Right atrium auricular region (tissue), 2 donors: ENCODE data around the gene LUC7L2. TPM values are rescaled to one million over a fixed set of nuclear protein-coding genes. Genes with fewer than 3 reads are reported as not detected.

Source experiments
- DNase-seq: peaks from one replicate; pipeline ENCODE4 v3.0.0-alpha.2; 2019; ENCODE audit warnings: low spot score
- H3K27ac ChIP-seq, 2 donors: fragments of 200-600 bp; sonication (generic); 1 replicate in 1 of 2; 2 replicates in 1 of 2; pipeline ENCODE4 v1.5.1; 2016 to 2019
- H3K27me3 ChIP-seq, 2 donors: fragments of 200-600 bp; sonication (generic); one replicate each; pipeline versions ENCODE4 v1.5.1 to v1.6.0; 2017 to 2019
- H3K36me3 ChIP-seq: fragments of 200-600 bp; sonication (generic); one replicate; pipeline ENCODE4 v1.5.1; 2016
- H3K4me1 ChIP-seq, 2 donors: fragments of 200-600 bp; sonication (generic); one replicate each; pipeline versions ENCODE4 v1.5.1 to v1.6.0; 2017 to 2019
- H3K4me3 ChIP-seq, 2 donors: fragments of 200-600 bp; sonication (generic); 1 replicate in 1 of 2; 2 replicates in 1 of 2; pipeline ENCODE4 v1.5.1; 2017 to 2019; ENCODE audit warnings: mild to moderate bottlenecking in 1 of 2, moderate library complexity in 1 of 2
- H3K9me3 ChIP-seq, 2 donors: fragments of 200-600 bp; sonication (generic); one replicate each; pipeline ENCODE4 v1.5.1; 2019
- total RNA-seq, 2 donors: library from RNA; depleted of rRNA; stranded (reverse); fragments of >200 nt; gene quantifications; one replicate each; pipeline ENCODE4 v1.1.0, GENCODE V29; 2016
- TF ChIP-seq, protein P1 (sequence below), 2 donors: fragments of 200-600 bp; sonication (generic); IDR thresholded peaks; one replicate each; pipeline ENCODE4 v1.5.1; 2019; ENCODE audit warnings: antibody characterized with exemption in 2 of 2

Gene LUC7L2
- total RNA-seq, 2 donors from 2014 or later: 35.0 to 37.2 TPM

- TF ChIP-seq, protein P1, sequence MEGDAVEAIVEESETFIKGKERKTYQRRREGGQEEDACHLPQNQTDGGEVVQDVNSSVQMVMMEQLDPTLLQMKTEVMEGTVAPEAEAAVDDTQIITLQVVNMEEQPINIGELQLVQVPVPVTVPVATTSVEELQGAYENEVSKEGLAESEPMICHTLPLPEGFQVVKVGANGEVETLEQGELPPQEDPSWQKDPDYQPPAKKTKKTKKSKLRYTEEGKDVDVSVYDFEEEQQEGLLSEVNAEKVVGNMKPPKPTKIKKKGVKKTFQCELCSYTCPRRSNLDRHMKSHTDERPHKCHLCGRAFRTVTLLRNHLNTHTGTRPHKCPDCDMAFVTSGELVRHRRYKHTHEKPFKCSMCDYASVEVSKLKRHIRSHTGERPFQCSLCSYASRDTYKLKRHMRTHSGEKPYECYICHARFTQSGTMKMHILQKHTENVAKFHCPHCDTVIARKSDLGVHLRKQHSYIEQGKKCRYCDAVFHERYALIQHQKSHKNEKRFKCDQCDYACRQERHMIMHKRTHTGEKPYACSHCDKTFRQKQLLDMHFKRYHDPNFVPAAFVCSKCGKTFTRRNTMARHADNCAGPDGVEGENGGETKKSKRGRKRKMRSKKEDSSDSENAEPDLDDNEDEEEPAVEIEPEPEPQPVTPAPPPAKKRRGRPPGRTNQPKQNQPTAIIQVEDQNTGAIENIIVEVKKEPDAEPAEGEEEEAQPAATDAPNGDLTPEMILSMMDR (IDR thresholded peaks at IDR 0.05): no peak
- H3K4me3 ChIP-seq: no peak overlapping the region
- H3K27me3 ChIP-seq: no peaks in the 10 kb centered on the region
- H3K36me3 ChIP-seq: no peaks in the 10 kb centered on the region
- DNase-seq: no peak
- H3K27ac ChIP-seq: no peak overlapping the region
- H3K4me1 ChIP-seq: no peaks in the 10 kb centered on the region
- no peaks in the 10 kb centered on the region for H3K9me3 ChIP-seq
These were observed 91.9 kb downstream of the LUC7L2 start for GRCh38 chr7:139451638-139452037.

DNA sequence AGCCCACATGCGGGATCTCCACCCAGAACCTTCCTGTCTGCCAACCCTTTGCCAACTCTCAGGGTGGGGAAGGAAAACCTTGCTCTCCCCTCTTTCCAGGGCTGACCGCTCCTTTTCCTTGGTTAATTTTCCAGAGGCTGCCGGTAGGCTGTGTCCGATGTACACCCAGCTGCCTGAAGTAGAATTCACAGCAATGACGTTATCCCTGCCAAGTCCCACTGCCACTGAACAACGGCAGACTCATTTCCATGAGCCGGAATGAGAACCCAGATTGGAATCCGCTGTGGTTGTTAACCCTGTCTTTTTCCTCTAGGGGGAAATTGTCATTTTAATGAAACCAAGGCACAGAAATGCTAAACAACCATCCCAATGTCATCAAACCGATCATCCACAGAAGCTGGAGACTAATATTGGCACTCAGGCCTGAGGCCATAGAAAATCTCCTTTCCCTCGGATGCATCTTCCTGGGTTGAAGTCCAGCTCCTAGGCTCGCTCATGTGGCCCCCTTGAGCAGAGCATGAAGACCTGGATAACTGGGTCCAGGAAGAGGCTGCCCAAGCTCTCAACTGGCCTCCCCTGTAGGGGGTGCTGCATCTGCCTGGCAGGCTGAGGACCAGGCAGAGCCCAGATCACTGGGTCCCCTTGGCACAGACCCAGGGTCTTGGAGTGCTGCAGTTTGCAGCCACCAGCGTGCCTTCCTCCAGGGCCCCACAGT is 93.4 kb downstream of the LUC7L2 start:
- TF ChIP-seq, protein P1 (IDR thresholded peaks at IDR 0.05): no peak
- Histone ChIP-seq H3K27me3 (no peaks in the 10 kb centered on the region), H3K27ac (no peak overlapping the region), H3K4me1 (no peaks in the 10 kb centered on the region), H3K36me3 (no peaks in the 10 kb centered on the region), H3K9me3 (no peaks in the 10 kb centered on the region), H3K4me3 (no peak overlapping the region)
- DNase-seq: no peak

- DNase-seq: no peak
- Histone ChIP-seq H3K36me3 (no peaks in the 10 kb centered on the region), H3K27ac (no peak overlapping the region), H3K9me3 (no peaks in the 10 kb centered on the region), H3K4me3 (no peak overlapping the region), H3K27me3 (no peaks in the 10 kb centered on the region), H3K4me1 (no peaks in the 10 kb centered on the region)
- TF ChIP-seq, protein P1 (IDR thresholded peaks at IDR 0.05): no peak
These were observed 94.1 kb downstream of the LUC7L2 start for GRCh38 chr7:139453673-139454321.

- no peaks in the 10 kb centered on the region for H3K4me1 ChIP-seq
- TF ChIP-seq, protein P1 (IDR thresholded peaks at IDR 0.05): no peak
These were observed 96.1 kb downstream of the LUC7L2 start for GRCh38 chr7:139455789-139456188.

DNA sequence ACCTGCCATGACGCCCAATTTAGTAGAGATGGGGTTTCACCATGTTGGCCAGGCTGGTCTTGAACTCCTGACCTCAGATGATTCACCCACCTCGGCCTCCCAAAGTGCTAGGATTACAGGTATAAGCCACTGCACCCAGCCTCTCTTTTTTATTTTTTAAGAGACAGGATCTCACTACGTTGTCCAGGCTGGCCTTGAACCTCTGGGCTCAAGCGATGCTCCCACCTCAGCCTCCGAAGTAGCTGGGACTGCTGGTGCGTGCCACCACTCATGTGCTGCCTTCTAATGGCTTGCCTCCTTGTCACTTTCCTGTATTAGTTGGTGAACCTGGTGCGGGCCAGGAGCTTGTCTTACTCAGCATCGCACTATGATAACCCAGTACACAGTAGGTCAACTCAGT is 96.8 kb downstream of the LUC7L2 start:
- no peaks in the 10 kb centered on the region for H3K9me3 ChIP-seq
- no peak for DNase-seq
- no peaks in the 10 kb centered on the region for H3K36me3 ChIP-seq
- no peak overlapping the region for H3K4me3 ChIP-seq
- no peaks in the 10 kb centered on the region for H3K4me1 ChIP-seq
- H3K27ac ChIP-seq: no peak overlapping the region
- TF ChIP-seq, protein P1 (IDR thresholded peaks at IDR 0.05): no peak
- no peaks in the 10 kb centered on the region for H3K27me3 ChIP-seq

More at GRCh38 chr7:139455789-139456188, 96.1 kb downstream of the LUC7L2 start:
- no peaks in the 10 kb centered on the region for H3K27me3 ChIP-seq
- H3K27ac ChIP-seq: no peak overlapping the region
- H3K9me3 ChIP-seq: no peaks in the 10 kb centered on the region
- H3K36me3 ChIP-seq: no peaks in the 10 kb centered on the region
- DNase-seq: no peak
- no peak overlapping the region for H3K4me3 ChIP-seq
